GM19463 (cell line): ENCODE data around the gene FMN1.
A peak's percentile ranks its signal among the peaks of the same experiment; 100 is the strongest.
"Not testable (repeated sequence)": the region's sequence is repeated elsewhere in the genome, so short reads cannot be mapped to it uniquely, and the experiment has no call there.

Experiments used
- ATAC-seq: cut with Tn5 transposase; IDR thresholded peaks from one replicate; pipeline ENCODE4 v1.9.1; 2021; ENCODE audit warnings: mild to moderate bottlenecking, moderate library complexity; ENCODE audit not compliant: unreplicated experiment

The FMN1 gene

GRCh38 chr15:33095641-33096040 is 98.9 kb downstream of the FMN1 start:
- no peak for ATAC-seq

- no peak for ATAC-seq
These were observed 100.2 kb downstream of the FMN1 start for GRCh38 chr15:33094336-33094735.

GRCh38 chr15:33093222-33093621 is 101.3 kb downstream of the FMN1 start:
- ATAC-seq: no peak

- ATAC-seq: no peak
These were observed 102.4 kb downstream of the FMN1 start for GRCh38 chr15:33091983-33092693.

- no peak for ATAC-seq
These were observed 104.4 kb downstream of the FMN1 start for GRCh38 chr15:33089878-33090757.

DNA sequence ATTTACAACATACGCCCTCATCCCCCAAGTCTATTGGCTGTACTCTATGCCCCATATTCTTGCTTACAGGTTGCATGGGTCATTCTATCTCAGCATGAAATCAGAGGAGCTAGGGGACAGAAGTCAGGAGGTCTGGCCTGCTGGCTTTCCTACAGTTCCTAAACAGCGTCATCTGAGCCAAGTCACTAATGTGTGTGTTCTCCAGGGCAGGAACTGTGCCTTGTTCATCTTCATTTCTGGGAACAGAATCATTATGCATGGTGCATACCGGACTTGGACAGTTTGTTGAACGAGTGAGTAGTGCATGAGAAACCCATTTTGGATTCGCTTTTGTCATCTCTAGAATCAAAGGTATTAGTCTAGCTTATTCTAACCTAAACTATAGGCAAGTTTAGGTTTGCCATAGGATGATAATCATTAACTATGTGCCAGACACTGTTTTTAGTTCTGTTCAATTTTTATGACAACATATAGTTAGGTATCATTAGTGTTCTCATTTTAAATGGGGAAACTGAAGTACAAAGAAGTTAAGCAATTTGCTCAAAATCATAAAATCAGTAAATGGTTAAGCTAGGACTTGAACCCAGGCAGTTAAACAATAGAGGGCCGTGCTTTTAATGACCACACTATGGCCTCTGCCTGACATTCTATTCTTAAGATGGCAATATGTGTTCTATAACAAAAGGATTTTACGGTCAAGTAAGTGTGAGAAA is 105.2 kb downstream of the FMN1 start:
- no peak for ATAC-seq

DNA sequence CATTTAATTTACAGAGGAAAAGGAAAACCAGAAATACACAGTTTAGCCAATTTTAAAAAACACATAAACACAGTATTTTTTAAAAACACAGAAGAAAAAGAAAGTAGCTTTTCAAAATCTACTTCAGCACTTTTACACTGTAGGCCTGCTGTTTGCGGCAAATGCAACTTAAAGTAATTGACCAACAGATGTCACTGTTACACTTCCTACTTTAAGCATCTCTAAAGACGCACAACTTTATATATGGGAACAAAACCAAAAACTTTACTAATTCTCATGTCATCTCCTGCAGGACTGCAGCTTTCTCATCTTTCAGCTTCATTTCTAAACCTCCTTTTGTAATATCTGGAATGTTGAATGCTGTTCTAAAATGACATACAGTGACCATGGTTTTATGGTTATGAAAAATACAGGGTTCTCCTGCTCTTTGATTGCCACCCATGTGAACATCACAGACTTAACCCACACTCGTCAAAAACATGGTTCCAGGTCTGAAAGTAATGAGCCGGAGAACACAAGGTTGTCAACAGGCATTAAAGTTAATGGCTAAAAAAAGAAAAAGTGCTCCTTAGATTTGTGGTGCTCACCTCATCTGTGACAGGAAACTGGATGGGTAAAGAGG is 107.9 kb downstream of the FMN1 start:
- ATAC-seq: no peak

GRCh38 chr15:33084661-33085060 is 109.9 kb downstream of the FMN1 start:
- no peak for ATAC-seq

DNA sequence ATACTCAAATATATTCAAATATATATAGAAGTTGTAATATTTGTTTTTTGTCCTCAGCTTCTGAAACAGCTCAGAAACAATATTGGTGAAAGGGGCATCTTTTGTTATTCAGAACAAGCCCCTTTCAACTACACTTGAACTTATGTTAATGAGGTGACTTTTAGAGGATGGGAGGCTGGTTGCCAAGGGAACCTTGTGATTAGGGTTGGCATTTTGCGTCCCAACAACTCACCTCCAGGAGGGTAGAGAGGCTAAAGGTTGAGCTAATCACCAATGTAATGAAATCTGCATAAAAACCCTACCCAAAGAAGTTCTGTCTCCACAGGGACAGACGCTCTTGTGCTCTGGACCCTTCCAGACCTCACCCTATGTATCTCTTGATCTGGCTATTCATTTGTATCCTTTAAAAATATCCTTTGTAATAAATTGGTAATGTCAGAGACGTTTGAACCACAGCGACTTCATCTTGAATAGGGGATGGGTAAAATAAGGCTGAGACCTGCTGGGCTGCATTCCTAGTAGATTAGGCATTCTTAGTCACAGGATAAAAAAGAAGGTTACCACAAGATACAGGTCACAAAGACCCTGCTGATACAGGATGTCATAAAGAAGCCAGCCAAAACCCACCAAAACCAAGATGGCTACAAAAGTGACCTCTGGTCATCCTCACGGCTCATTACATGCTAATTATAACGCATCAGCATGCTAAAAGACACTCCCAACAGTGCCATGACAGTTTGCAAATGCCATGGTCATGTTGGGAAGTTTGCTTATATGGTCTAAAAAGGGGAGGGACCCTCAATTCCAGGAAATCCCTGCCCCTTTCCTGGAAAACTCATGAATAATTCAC is 111.1 kb downstream of the FMN1 start:
- ATAC-seq: no peak

DNA sequence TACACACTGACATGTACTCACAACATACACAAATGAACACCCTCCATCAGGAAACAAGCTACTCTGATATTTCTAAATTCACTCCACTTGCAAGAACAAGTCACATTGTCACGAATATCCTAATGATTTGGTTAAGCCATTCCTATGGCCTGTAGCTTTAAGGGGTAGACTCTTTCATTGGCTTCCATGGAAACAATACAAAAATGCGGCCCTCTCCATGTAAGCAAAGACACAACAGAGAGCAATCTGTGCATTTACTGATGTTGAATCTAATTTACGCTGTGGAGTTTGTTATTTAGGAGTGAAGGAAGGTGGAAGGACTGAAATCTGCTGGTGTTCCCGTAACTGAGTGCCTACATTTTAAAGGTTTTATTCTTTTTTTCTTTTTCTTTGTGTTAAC is 114.5 kb downstream of the FMN1 start:
- no peak for ATAC-seq

DNA sequence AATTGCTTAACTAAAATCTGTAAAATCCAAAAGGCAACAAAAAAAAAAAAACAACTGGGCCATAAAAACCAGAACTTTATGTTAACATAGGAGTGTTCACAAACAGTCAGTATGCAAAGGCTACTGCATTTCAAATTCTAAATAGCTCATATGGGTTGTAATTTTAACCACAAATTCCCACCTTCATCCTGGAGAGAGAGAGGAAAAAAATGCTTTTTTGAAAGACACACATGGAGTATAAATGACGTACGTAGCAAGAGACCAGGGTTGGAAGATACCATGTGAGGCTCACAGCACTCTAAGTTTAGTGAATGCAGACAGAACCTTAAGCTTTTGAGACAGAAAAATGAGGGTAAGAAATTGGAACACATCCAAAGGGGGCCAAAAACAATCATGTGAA is 115.9 kb downstream of the FMN1 start:
- ATAC-seq: no peak

DNA sequence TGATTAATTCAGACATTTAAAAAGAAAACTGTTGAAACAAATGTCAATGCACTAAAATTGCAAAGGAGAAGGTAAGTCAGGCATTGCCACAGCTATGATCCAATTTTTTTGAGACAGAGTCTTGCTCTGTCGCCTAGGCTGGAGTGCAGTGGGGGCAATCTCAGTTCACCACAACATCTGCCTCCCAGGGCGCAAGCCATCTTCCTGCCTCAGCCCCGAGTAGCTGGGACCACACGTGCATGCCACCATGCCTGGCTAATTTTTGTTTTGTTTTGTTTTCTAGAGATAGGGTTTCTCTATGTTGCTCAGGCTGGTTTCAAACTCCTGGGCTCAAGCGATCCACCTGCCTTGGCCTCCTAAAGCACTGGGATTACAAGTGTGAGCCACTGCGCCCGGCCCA is 117.6 kb downstream of the FMN1 start:
- ATAC-seq: no peak

GRCh38 chr15:33074942-33075341 is 119.6 kb downstream of the FMN1 start:
- ATAC-seq: no peak

DNA sequence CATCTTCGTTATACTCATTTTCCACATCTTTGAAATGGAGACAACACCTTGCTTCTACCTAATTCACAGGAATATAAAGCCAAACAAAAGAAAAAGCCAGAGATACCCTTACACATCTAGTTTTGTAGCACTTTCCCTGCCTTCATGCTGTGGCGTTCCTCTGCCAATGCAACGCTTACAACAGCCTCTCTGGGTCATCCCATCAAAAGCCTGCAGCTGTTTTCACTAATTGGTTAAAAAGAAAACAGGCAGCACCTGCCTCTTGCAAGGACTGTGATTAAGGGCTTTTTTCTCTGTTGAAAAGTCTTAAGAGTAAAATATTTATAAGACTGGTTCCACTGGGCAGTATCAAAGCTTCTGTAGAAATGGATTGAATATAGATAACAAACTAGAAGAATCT is 120.3 kb downstream of the FMN1 start:
- ATAC-seq: no peak

DNA sequence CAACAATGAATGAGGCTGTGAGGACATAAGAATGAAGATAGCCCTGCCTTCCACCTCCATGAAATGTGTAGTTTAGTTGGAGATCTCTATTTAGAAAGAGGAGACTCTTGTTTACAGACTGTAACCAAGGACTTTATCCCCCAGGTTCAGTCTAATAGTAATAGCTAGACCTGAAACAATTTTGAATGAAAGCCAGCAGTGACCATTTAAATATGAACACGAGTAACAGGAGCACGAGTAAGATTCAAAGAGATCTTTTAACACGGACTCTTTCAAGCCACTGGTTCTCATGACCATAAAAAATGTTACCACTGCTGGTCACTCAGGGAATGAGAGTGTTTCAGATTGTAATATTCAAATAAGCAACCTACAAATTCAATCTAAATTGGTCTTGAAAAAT is 123.1 kb downstream of the FMN1 start:
- no peak for ATAC-seq

GRCh38 chr15:33069903-33070302 is 124.6 kb downstream of the FMN1 start:
- not testable (repeated sequence) for ATAC-seq

- no peak for ATAC-seq
These were observed 125.4 kb downstream of the FMN1 start for GRCh38 chr15:33069161-33069560.

- no peak for ATAC-seq
These were observed 126.0 kb downstream of the FMN1 start for GRCh38 chr15:33068511-33068990.

GRCh38 chr15:33068007-33068481 is 126.5 kb downstream of the FMN1 start:
- ATAC-seq: peak; percentile 70

DNA sequence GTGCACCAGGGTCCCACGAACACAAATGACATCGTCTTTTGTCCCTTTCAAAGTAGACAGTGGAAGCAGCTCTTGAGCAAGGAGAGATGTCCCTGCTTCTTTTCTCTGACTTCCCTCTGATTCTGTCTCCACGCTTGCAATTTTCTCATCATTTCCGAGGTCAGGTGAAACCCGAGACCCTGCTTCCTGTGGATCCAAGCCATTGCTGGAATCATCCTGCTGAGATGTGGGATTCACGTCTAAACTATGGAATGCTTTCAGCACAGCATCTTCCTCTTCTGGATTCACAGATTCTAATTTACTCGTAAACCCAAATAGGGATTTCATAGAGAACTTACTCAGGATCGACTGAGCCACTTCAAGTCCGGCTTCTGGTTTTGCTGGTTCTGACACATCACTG is 127.1 kb downstream of the FMN1 start:
- ATAC-seq: no peak
